ENCODE measurements around the gene CAMKK1. TPM values are rescaled to one million over a fixed set of nuclear protein-coding genes. Genes with fewer than 3 reads are reported as not detected.

Gene CAMKK1
- polyA plus RNA-seq, 1 donor (not counting 4 experiments of a cell fraction or from before 2014, with no cell fraction given): 2.5 TPM

GRCh38 chr17:3925684-3926485, 33.0 kb upstream of the CAMKK1 start:
- Histone ChIP-seq H3K9ac (ENCODE audit: control insufficient read depth, extremely low read depth, insufficient read depth, low read length) (no peak overlapping the region), H2AFZ (ENCODE audit: control insufficient read depth, low read length) (no peak overlapping the region), H3K9me3 (ENCODE audit: control insufficient read depth, low read depth, low read length) (no peaks in the 10 kb centered on the region), H3K9me1 (ENCODE audit: control insufficient read depth, extremely low read depth, insufficient read depth, low read length) (no peaks in the 10 kb centered on the region), H3K4me2 (ENCODE audit: control insufficient read depth, extremely low read depth, insufficient read depth, low read depth, low read length) (no peak overlapping the region), H3K36me3 (ENCODE audit: control insufficient read depth in 2 of 2, extremely low read depth in 1 of 2, insufficient read depth in 2 of 2, low read length in 2 of 2) (no peaks in the 10 kb centered on the region), H3K79me2 (ENCODE audit: control insufficient read depth, insufficient read depth, low read length) (no peaks in the 10 kb centered on the region), H3K27me3 (ENCODE audit: control insufficient read depth, extremely low read depth, insufficient read depth, low read length) (peaks cover 10% of the 10 kb centered on the region), H4K20me1 (ENCODE audit: control insufficient read depth, extremely low read depth, insufficient read depth, low read length) (no peaks in the 10 kb centered on the region), H3K4me1 (ENCODE audit: control insufficient read depth, extremely low read depth, insufficient read depth, low read length) (no peaks in the 10 kb centered on the region), H3K27ac (ENCODE audit: control insufficient read depth, insufficient read depth, low read length) (no peak overlapping the region), H3K4me3 (ENCODE audit: control insufficient read depth in 2 of 3, extremely low read depth in 1 of 3, insufficient read depth in 2 of 3, low read depth in 1 of 3, low read length in 3 of 3) (no peak overlapping the region)
- DNase-seq (ENCODE audit: low read depth, low spot score) (no peak), FAIRE-seq (no peak)
- no peak for TF ChIP-seq CTCF (optimal IDR thresholded peaks at IDR 0.05 in 1 of 3, IDR thresholded peaks at IDR 0.05 in 1 of 3, conservative IDR thresholded peaks at IDR 0.05 in 1 of 3; ENCODE audit: extremely low read depth in 1 of 3, insufficient read depth in 2 of 3, low read length in 3 of 3)
- TF ChIP-seq EZH2 (IDR thresholded peaks at IDR 0.05; ENCODE audit: low read length): no peak
- dilution Hi-C loops (cut with MboI; ENCODE audit: extremely low pct_ligation_motif_present, low sequenced_read_pairs): no loop called here

- Histone ChIP-seq H3K9me1 (ENCODE audit: control insufficient read depth, extremely low read depth, insufficient read depth, low read length) (no peaks in the 10 kb centered on the region), H3K79me2 (ENCODE audit: control insufficient read depth, insufficient read depth, low read length) (no peaks in the 10 kb centered on the region), H3K27me3 (ENCODE audit: control insufficient read depth, extremely low read depth, insufficient read depth, low read length) (peaks cover 10% of the 10 kb centered on the region), H3K9me3 (ENCODE audit: control insufficient read depth, low read depth, low read length) (no peaks in the 10 kb centered on the region), H3K4me3 (ENCODE audit: control insufficient read depth in 2 of 3, extremely low read depth in 1 of 3, insufficient read depth in 2 of 3, low read depth in 1 of 3, low read length in 3 of 3) (no peak overlapping the region), H3K36me3 (ENCODE audit: control insufficient read depth in 2 of 2, extremely low read depth in 1 of 2, insufficient read depth in 2 of 2, low read length in 2 of 2) (no peaks in the 10 kb centered on the region), H2AFZ (ENCODE audit: control insufficient read depth, low read length) (no peak overlapping the region), H3K4me1 (ENCODE audit: control insufficient read depth, extremely low read depth, insufficient read depth, low read length) (no peaks in the 10 kb centered on the region), H3K4me2 (ENCODE audit: control insufficient read depth, extremely low read depth, insufficient read depth, low read depth, low read length) (no peak overlapping the region), H4K20me1 (ENCODE audit: control insufficient read depth, extremely low read depth, insufficient read depth, low read length) (no peaks in the 10 kb centered on the region), H3K9ac (ENCODE audit: control insufficient read depth, extremely low read depth, insufficient read depth, low read length) (no peak overlapping the region), H3K27ac (ENCODE audit: control insufficient read depth, insufficient read depth, low read length) (no peak overlapping the region)
- DNase-seq (ENCODE audit: low read depth, low spot score) (no peak), FAIRE-seq (no peak)
- TF ChIP-seq EZH2 (IDR thresholded peaks at IDR 0.05; ENCODE audit: low read length) (no peak), CTCF (optimal IDR thresholded peaks at IDR 0.05 in 1 of 3, IDR thresholded peaks at IDR 0.05 in 1 of 3, conservative IDR thresholded peaks at IDR 0.05 in 1 of 3; ENCODE audit: extremely low read depth in 1 of 3, insufficient read depth in 2 of 3, low read length in 3 of 3) (no peak)
- dilution Hi-C loops (cut with MboI; ENCODE audit: extremely low pct_ligation_motif_present, low sequenced_read_pairs): no loop called here
Observed at GRCh38 chr17:3924512-3925350, 31.9 kb upstream of the CAMKK1 start.

Data from keratinocyte (primary cell).